ENCODE measurements around the gene PCNX1.

The PCNX1 gene

GRCh38 chr14:70881549-70882177 lies 25.6 kb upstream of the PCNX1 start:
- no peaks in the 10 kb centered on the region for H3K27me3 ChIP-seq (ENCODE audit: insufficient read depth, low read length, poor library complexity, severe bottlenecking)
- H3K79me2 ChIP-seq (ENCODE audit: insufficient read depth, low read length), result no peaks in the 10 kb centered on the region
- no peaks in the 10 kb centered on the region for H3K9me2 ChIP-seq (replicated peaks; ENCODE audit: low read depth, low read length)
- peaks cover 7% of the 10 kb centered on the region; the same call in 1 of the 2 replicates for H3F3A ChIP-seq (ENCODE audit: low read depth)
- H3K9ac ChIP-seq (ENCODE audit: low read depth, low read length, poor library complexity, severe bottlenecking), result no peak overlapping the region
- no peak overlapping the region for H3K4me2 ChIP-seq (ENCODE audit: low read depth, low read length, poor library complexity, severe bottlenecking)
- TF ChIP-seq EZH2phosphoT487 (IDR thresholded peaks at IDR 0.05; ENCODE audit: borderline replicate concordance), result no peak
- H3K4me3 ChIP-seq (ENCODE audit: low read length, poor library complexity, severe bottlenecking), result no peak overlapping the region
- H2AFZ ChIP-seq (ENCODE audit: low read length), result no peak overlapping the region
- H3K36me3 ChIP-seq (ENCODE audit: insufficient read depth, low read length), result no peaks in the 10 kb centered on the region
- no peaks in the 10 kb centered on the region for H4K20me1 ChIP-seq (ENCODE audit: insufficient read depth, low read length, poor library complexity, severe bottlenecking)
- peaks cover 71% of the 10 kb centered on the region for H3K4me1 ChIP-seq (ENCODE audit: insufficient read depth, low read length, poor library complexity, severe bottlenecking)
- H3K9me3 ChIP-seq (ENCODE audit: insufficient read depth, low read depth, low read length), result no peaks in the 10 kb centered on the region

DNA sequence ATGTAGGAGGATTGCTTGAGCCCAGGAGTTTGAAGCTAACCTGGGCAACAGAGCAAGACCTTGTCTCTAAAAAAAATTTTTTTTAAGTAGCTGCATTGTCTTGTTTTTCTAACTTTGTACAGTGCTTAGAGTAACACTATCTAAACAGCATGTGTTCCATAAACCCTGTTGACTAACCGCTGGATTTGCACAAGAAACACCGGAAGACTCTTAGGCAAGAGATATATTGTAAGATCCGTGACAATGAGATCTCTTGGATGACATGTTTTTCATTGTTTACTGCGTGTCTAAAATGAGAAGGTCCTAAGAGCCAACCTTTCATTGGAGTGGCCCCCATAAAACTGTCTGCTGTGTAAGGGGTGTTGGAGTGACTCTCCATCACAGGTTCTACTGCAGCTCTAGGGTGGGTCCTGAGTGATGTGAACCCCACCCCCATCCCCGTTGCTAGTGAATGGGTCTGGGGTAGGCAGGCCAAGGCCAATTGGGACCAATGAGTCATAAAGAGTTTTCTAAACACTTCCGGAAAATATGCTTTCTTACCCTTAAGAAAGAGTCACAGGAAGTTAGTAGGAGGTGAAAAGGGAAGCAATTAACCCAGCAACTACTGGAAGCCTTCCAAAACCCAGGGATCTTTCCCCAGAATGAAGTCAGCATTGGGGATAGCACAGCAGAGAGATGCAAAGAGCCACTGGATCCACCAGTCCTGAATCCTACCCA lies 24.3 kb upstream of the PCNX1 start:
- TF ChIP-seq CTCF (conservative IDR thresholded peaks at IDR 0.05; ENCODE audit: low read length), result no peak
- TF ChIP-seq EZH2phosphoT487 (IDR thresholded peaks at IDR 0.05; ENCODE audit: borderline replicate concordance), result no peak
- Histone ChIP-seq H3K4me3 (ENCODE audit: low read length, poor library complexity, severe bottlenecking) (no peak overlapping the region), H2AFZ (ENCODE audit: low read length) (no peak overlapping the region), H3K79me2 (ENCODE audit: insufficient read depth, low read length) (no peaks in the 10 kb centered on the region), H3F3A (ENCODE audit: low read depth) (peaks cover 7% of the 10 kb centered on the region; the same call in 1 of the 2 replicates), H3K27me3 (ENCODE audit: insufficient read depth, low read length, poor library complexity, severe bottlenecking) (no peaks in the 10 kb centered on the region), H3K4me1 (ENCODE audit: insufficient read depth, low read length, poor library complexity, severe bottlenecking) (peaks cover 83% of the 10 kb centered on the region), H3K9me3 (ENCODE audit: insufficient read depth, low read depth, low read length) (no peaks in the 10 kb centered on the region), H3K9me2 (replicated peaks; ENCODE audit: low read depth, low read length) (no peaks in the 10 kb centered on the region), H3K36me3 (ENCODE audit: insufficient read depth, low read length) (no peaks in the 10 kb centered on the region), H3K4me2 (ENCODE audit: low read depth, low read length, poor library complexity, severe bottlenecking) (peak overlapping the region; percentile 25), H4K20me1 (ENCODE audit: insufficient read depth, low read length, poor library complexity, severe bottlenecking) (no peaks in the 10 kb centered on the region), H3K9ac (ENCODE audit: low read depth, low read length, poor library complexity, severe bottlenecking) (no peak overlapping the region)

GRCh38 chr14:70884595-70885342 lies 22.5 kb upstream of the PCNX1 start:
- Histone ChIP-seq H3F3A (ENCODE audit: low read depth) (peaks cover 7% of the 10 kb centered on the region; the same call in 1 of the 2 replicates), H3K36me3 (ENCODE audit: insufficient read depth, low read length) (no peaks in the 10 kb centered on the region), H4K20me1 (ENCODE audit: insufficient read depth, low read length, poor library complexity, severe bottlenecking) (no peaks in the 10 kb centered on the region), H3K4me2 (ENCODE audit: low read depth, low read length, poor library complexity, severe bottlenecking) (peak overlapping the region; percentile 91), H3K79me2 (ENCODE audit: insufficient read depth, low read length) (no peaks in the 10 kb centered on the region), H3K4me1 (ENCODE audit: insufficient read depth, low read length, poor library complexity, severe bottlenecking) (peaks cover 82% of the 10 kb centered on the region), H3K27me3 (ENCODE audit: insufficient read depth, low read length, poor library complexity, severe bottlenecking) (no peaks in the 10 kb centered on the region), H3K9me2 (replicated peaks; ENCODE audit: low read depth, low read length) (no peaks in the 10 kb centered on the region), H2AFZ (ENCODE audit: low read length) (no peak overlapping the region), H3K9ac (ENCODE audit: low read depth, low read length, poor library complexity, severe bottlenecking) (no peak overlapping the region), H3K9me3 (ENCODE audit: insufficient read depth, low read depth, low read length) (no peaks in the 10 kb centered on the region), H3K4me3 (ENCODE audit: low read length, poor library complexity, severe bottlenecking) (no peak overlapping the region)
- no peak for TF ChIP-seq CTCF (conservative IDR thresholded peaks at IDR 0.05; ENCODE audit: low read length)
- no peak for TF ChIP-seq EZH2phosphoT487 (IDR thresholded peaks at IDR 0.05; ENCODE audit: borderline replicate concordance)

Data from Loucy (cell line).